ENCODE data around the gene TMEM135.
"Not testable (repeated sequence)": the region's sequence is repeated elsewhere in the genome, so short reads cannot be mapped to it uniquely, and the experiment has no call there.

Gene TMEM135

GRCh38 chr11:87258171-87258833 is 220.6 kb downstream of the TMEM135 start:
- DNase-seq (ENCODE audit: low spot score), result no peak

GRCh38 chr11:87259736-87260135 is 222.0 kb downstream of the TMEM135 start:
- DNase-seq (ENCODE audit: low spot score), result no peak

- no peak for DNase-seq (ENCODE audit: low spot score)
Measured at GRCh38 chr11:87260811-87261210, 223.1 kb downstream of the TMEM135 start.

GRCh38 chr11:87263264-87263838 is 225.6 kb downstream of the TMEM135 start:
- DNase-seq (ENCODE audit: low spot score), result no peak

- DNase-seq (ENCODE audit: low spot score), result no peak
Measured at GRCh38 chr11:87263979-87264378, 226.2 kb downstream of the TMEM135 start.

- no peak for DNase-seq (ENCODE audit: low spot score)
Measured at GRCh38 chr11:87265132-87265531, 227.4 kb downstream of the TMEM135 start.

GRCh38 chr11:87265979-87266378 is 228.2 kb downstream of the TMEM135 start:
- no peak for DNase-seq (ENCODE audit: low spot score)

- DNase-seq (ENCODE audit: low spot score), result no peak
Measured at GRCh38 chr11:87266751-87267150, 229.0 kb downstream of the TMEM135 start.

GRCh38 chr11:87271951-87272350 is 234.2 kb downstream of the TMEM135 start:
- not testable (repeated sequence) for DNase-seq (ENCODE audit: low spot score)

- no peak for DNase-seq (ENCODE audit: low spot score)
Measured at GRCh38 chr11:87275176-87275575, 237.4 kb downstream of the TMEM135 start.

GRCh38 chr11:87280143-87280542 is 242.4 kb downstream of the TMEM135 start:
- no peak for DNase-seq (ENCODE audit: low spot score)

- DNase-seq (ENCODE audit: low spot score), result no peak
Measured at GRCh38 chr11:87281496-87281895, 243.8 kb downstream of the TMEM135 start.

GRCh38 chr11:87284306-87284705 is 246.6 kb downstream of the TMEM135 start:
- DNase-seq (ENCODE audit: low spot score), result no peak

- not testable (repeated sequence) for DNase-seq (ENCODE audit: low spot score)
Measured at GRCh38 chr11:87285674-87286073, 247.9 kb downstream of the TMEM135 start.

GRCh38 chr11:87286338-87286737 is 248.6 kb downstream of the TMEM135 start:
- DNase-seq (ENCODE audit: low spot score), result no peak

- DNase-seq (ENCODE audit: low spot score), result no peak
Measured at GRCh38 chr11:87290304-87290922, 252.7 kb downstream of the TMEM135 start.

GRCh38 chr11:87292598-87292997 is 254.9 kb downstream of the TMEM135 start:
- DNase-seq (ENCODE audit: low spot score), result no peak

- peak; percentile 41 for DNase-seq (ENCODE audit: low spot score)
Measured at GRCh38 chr11:87295237-87295636, 257.5 kb downstream of the TMEM135 start.

GRCh38 chr11:87296627-87297026 is 258.9 kb downstream of the TMEM135 start:
- no peak for DNase-seq (ENCODE audit: low spot score)

GRCh38 chr11:87298155-87298554 is 260.4 kb downstream of the TMEM135 start:
- DNase-seq (ENCODE audit: low spot score), result no peak

- no peak for DNase-seq (ENCODE audit: low spot score)
Measured at GRCh38 chr11:87299041-87299481, 261.3 kb downstream of the TMEM135 start.

- no peak for DNase-seq (ENCODE audit: low spot score)
Measured at GRCh38 chr11:87300640-87301380, 263.1 kb downstream of the TMEM135 start.
